Stimulated activated CD8-positive, alpha-beta memory T cell treated with anti-CD3 and anti-CD28 coated beads, Interleukin-7, amount 100 ng/mL, for 24 hours (primary cell): ENCODE measurements around the gene MED26.
A peak's percentile ranks its signal among the peaks of the same experiment; 100 is the strongest.
"Not testable (repeated sequence)": the region's sequence is repeated elsewhere in the genome, so short reads cannot be mapped to it uniquely, and the experiment has no call there.

Experiments
- DNase-seq: peaks from one replicate; pipeline ENCODE4 v3.0.0-alpha.2; 2020; ENCODE audit warnings: low read depth

The MED26 gene

GRCh38 chr19:16628183-16628983 is at the start of gene MED26:
TSS of gene MED26 (minus strand) at chr19:16628204. CDS start at chr19:16627943, 261 bp downstream.
- peak; percentile 87 for DNase-seq

GRCh38 chr19:16677055-16677454 is 49.1 kb upstream of the MED26 start:
- no peak for DNase-seq

GRCh38 chr19:16676101-16676798 is 48.2 kb upstream of the MED26 start:
- DNase-seq: no peak

GRCh38 chr19:16673839-16674238 is 45.8 kb upstream of the MED26 start:
- DNase-seq: not testable (repeated sequence)

- no peak for DNase-seq
Measured at GRCh38 chr19:16673231-16673630, 45.2 kb upstream of the MED26 start.

GRCh38 chr19:16671652-16672274 is 43.8 kb upstream of the MED26 start:
- no peak for DNase-seq

GRCh38 chr19:16670291-16670690 is 42.3 kb upstream of the MED26 start:
- DNase-seq: no peak

GRCh38 chr19:16668702-16669101 is 40.7 kb upstream of the MED26 start:
- not testable (repeated sequence) for DNase-seq

- no peak for DNase-seq
Measured at GRCh38 chr19:16668176-16668575, 40.2 kb upstream of the MED26 start.

GRCh38 chr19:16661480-16662034 is 33.6 kb upstream of the MED26 start:
- DNase-seq: no peak

- DNase-seq: no peak
Measured at GRCh38 chr19:16660763-16661479, 32.9 kb upstream of the MED26 start, which contains the start of gene TMEM38A. TSS of gene TMEM38A (plus strand) at chr19:16661139. CDS start at chr19:16661218, 79 bp downstream.

- peak; percentile 92 for DNase-seq
Measured at GRCh38 chr19:16659832-16660708, 32.1 kb upstream of the MED26 start, which contains the start of gene SMIM7. TSS of gene SMIM7 (minus strand) at chr19:16660144. CDS start at chr19:16660110, 34 bp downstream.

- no peak for DNase-seq
Measured at GRCh38 chr19:16659464-16659831, 31.4 kb upstream of the MED26 start.

GRCh38 chr19:16657384-16657783 is 29.4 kb upstream of the MED26 start:
- no peak for DNase-seq

- DNase-seq: no peak
Measured at GRCh38 chr19:16655727-16656126, 27.7 kb upstream of the MED26 start.

- no peak for DNase-seq
Measured at GRCh38 chr19:16654627-16655026, 26.6 kb upstream of the MED26 start.

- DNase-seq: no peak
Measured at GRCh38 chr19:16654140-16654539, 26.1 kb upstream of the MED26 start.

- DNase-seq: no peak
Measured at GRCh38 chr19:16652854-16653253, 24.9 kb upstream of the MED26 start.

GRCh38 chr19:16651421-16652188 is 23.6 kb upstream of the MED26 start:
- not testable (repeated sequence) for DNase-seq

GRCh38 chr19:16650821-16651220 is 22.8 kb upstream of the MED26 start:
- no peak for DNase-seq
